MM.1S (cell line): ENCODE results near the gene CTXN3.

Experiments used
- DNase-seq: peaks from one replicate; pipeline ENCODE4 v3.0.0-alpha.2; 2015
- H2AFZ ChIP-seq: fragments of 300-600 bp; sonication (generic); 2 replicates; pipeline ENCODE4 v1.6.0; 2016; ENCODE audit warnings: antibody characterized with exemption, low read length
- H3F3A ChIP-seq: fragments of 300-600 bp; sonication (generic); 2 replicates; pipeline ENCODE4 v1.6.1; 2016; ENCODE audit warnings: mild to moderate bottlenecking, antibody characterized with exemption, low read length, moderate library complexity, mixed read lengths; ENCODE audit not compliant: insufficient read depth
- H3K27ac ChIP-seq: fragments of 300-600 bp; sonication (generic); 2 replicates; pipeline ENCODE4 v1.5.1; 2016; ENCODE audit warnings: mild to moderate bottlenecking, low read length
- H3K27me3 ChIP-seq: fragments of 300-600 bp; sonication (generic); replicated peaks from 2 replicates; pipeline ENCODE4 v1.6.0; 2016; ENCODE audit warnings: low read length; ENCODE audit not compliant: insufficient read depth
- H3K36me3 ChIP-seq: fragments of 300-600 bp; sonication (generic); replicated peaks from 2 replicates; pipeline ENCODE4 v1.6.1; 2016; ENCODE audit warnings: mild to moderate bottlenecking, low read length, mixed read lengths; ENCODE audit not compliant: insufficient read depth
- H3K4me1 ChIP-seq: fragments of 300-600 bp; sonication (generic); 2 replicates; pipeline ENCODE4 v1.6.1; 2016; ENCODE audit warnings: low read length, mixed read lengths
- H3K4me2 ChIP-seq: fragments of 300-600 bp; sonication (generic); 2 replicates; pipeline ENCODE4 v1.6.0; 2016; ENCODE audit warnings: low read depth, low read length
- H3K4me3 ChIP-seq: fragments of 300-600 bp; sonication (generic); 2 replicates; pipeline ENCODE4 v1.5.1; 2016; ENCODE audit warnings: low read length, mixed read lengths
- H3K79me2 ChIP-seq: fragments of 300-600 bp; sonication (generic); 2 replicates; pipeline ENCODE4 v1.6.1; 2016; ENCODE audit warnings: mixed run types, low read length, mixed read lengths
- H3K9ac ChIP-seq: fragments of 300-600 bp; sonication (generic); 2 replicates; pipeline ENCODE4 v1.6.1; 2016; ENCODE audit warnings: low read length, mixed read lengths
- H3K9me2 ChIP-seq: fragments of 300-600 bp; sonication (generic); replicated peaks from 2 replicates; pipeline ENCODE4 v1.6.1; 2016; ENCODE audit warnings: mild to moderate bottlenecking, low read length, mixed read lengths; ENCODE audit not compliant: insufficient read depth
- H3K9me3 ChIP-seq: fragments of 300-600 bp; sonication (generic); replicated peaks from 2 replicates; pipeline ENCODE4 v1.6.1; 2016; ENCODE audit warnings: mild to moderate bottlenecking, low read length, mixed read lengths; ENCODE audit not compliant: insufficient read depth
- H4K20me1 ChIP-seq: fragments of 300-600 bp; sonication (generic); 2 replicates; pipeline ENCODE4 v1.6.1; 2016; ENCODE audit warnings: mild to moderate bottlenecking, low read length, moderate library complexity, mixed read lengths; ENCODE audit not compliant: insufficient read depth
- EZH2 ChIP-seq: fragments of 300-600 bp; sonication (generic); optimal IDR thresholded peaks from 2 replicates; pipeline ENCODE3; 2017; ENCODE audit warnings: low read depth, mild to moderate bottlenecking, antibody characterized with exemption, low read length, mixed read lengths
- EZH2phosphoT487 ChIP-seq: fragments of 300-600 bp; sonication (generic); IDR thresholded peaks from 2 replicates; pipeline ENCODE4 v1.6.1; 2018; ENCODE audit warnings: antibody characterized with exemption, low read length
- TF ChIP-seq, protein P1 (sequence below): fragments of 300-600 bp; sonication (generic); IDR thresholded peaks from 2 replicates; pipeline ENCODE4 v1.5.1; 2016; ENCODE audit warnings: antibody characterized with exemption, low read length, mixed read lengths

CTXN3 gene

DNA sequence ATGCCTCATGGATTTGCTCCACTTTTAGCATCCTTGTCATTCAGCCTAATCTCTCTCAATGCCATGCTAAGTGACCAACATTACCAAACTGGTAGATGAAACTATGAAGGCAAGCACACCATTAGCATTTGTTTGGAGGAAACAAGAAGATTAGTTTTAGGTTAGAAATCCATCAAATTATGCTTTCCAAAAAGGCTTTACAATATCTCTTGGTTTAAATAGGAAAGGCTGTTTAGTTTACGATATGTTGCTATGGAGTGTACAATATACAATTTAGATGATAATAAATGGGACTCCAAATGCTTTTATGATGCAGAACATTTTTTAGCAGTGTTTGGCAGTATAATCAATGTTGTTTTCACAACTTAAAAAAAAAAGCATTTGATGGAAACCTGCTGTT is 47.8 kb upstream of the CTXN3 start:
- Histone ChIP-seq H3K9me2 (no peaks in the 10 kb centered on the region), H3F3A (no peaks in the 10 kb centered on the region), H3K79me2 (no peaks in the 10 kb centered on the region), H3K4me3 (no peak overlapping the region), H2AFZ (no peak overlapping the region), H4K20me1 (no peaks in the 10 kb centered on the region), H3K36me3 (no peaks in the 10 kb centered on the region), H3K4me2 (no peak overlapping the region), H3K4me1 (no peaks in the 10 kb centered on the region), H3K9ac (no peak overlapping the region), H3K9me3 (no peaks in the 10 kb centered on the region), H3K27me3 (no peaks in the 10 kb centered on the region), H3K27ac (no peak overlapping the region)
- DNase-seq: no peak
- TF ChIP-seq, protein P1, sequence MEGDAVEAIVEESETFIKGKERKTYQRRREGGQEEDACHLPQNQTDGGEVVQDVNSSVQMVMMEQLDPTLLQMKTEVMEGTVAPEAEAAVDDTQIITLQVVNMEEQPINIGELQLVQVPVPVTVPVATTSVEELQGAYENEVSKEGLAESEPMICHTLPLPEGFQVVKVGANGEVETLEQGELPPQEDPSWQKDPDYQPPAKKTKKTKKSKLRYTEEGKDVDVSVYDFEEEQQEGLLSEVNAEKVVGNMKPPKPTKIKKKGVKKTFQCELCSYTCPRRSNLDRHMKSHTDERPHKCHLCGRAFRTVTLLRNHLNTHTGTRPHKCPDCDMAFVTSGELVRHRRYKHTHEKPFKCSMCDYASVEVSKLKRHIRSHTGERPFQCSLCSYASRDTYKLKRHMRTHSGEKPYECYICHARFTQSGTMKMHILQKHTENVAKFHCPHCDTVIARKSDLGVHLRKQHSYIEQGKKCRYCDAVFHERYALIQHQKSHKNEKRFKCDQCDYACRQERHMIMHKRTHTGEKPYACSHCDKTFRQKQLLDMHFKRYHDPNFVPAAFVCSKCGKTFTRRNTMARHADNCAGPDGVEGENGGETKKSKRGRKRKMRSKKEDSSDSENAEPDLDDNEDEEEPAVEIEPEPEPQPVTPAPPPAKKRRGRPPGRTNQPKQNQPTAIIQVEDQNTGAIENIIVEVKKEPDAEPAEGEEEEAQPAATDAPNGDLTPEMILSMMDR: no peak
- TF ChIP-seq EZH2phosphoT487 (no peak), EZH2 (no peak)

DNA sequence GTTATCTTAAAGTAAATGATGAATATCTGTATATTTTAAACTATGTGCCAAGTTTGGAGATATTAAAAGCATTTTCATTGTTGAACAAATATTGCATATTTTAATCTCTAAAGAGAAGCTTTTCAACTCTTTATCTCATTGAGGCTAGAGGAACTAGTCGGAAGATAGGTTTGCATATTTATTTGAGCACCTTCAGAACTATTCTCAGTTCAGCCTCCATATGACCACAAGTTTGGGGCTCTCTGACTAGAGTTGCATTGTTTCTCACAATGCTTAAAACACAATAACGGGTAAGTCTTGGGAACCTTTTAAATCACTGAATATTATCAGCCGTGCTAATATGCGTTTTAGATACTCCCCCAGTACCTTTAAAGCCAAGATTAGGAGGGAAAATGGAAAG is 47.3 kb upstream of the CTXN3 start:
- Histone ChIP-seq H3K4me3 (no peak overlapping the region), H3K27me3 (no peaks in the 10 kb centered on the region), H2AFZ (no peak overlapping the region), H3K36me3 (no peaks in the 10 kb centered on the region), H3K9me3 (no peaks in the 10 kb centered on the region), H3K9ac (no peak overlapping the region), H3K27ac (no peak overlapping the region), H3F3A (no peaks in the 10 kb centered on the region), H4K20me1 (no peaks in the 10 kb centered on the region), H3K9me2 (no peaks in the 10 kb centered on the region), H3K4me1 (no peaks in the 10 kb centered on the region), H3K79me2 (no peaks in the 10 kb centered on the region), H3K4me2 (no peak overlapping the region)
- no peak for DNase-seq
- no peak for TF ChIP-seq EZH2phosphoT487
- TF ChIP-seq EZH2: no peak
- TF ChIP-seq, protein P1: no peak

DNA sequence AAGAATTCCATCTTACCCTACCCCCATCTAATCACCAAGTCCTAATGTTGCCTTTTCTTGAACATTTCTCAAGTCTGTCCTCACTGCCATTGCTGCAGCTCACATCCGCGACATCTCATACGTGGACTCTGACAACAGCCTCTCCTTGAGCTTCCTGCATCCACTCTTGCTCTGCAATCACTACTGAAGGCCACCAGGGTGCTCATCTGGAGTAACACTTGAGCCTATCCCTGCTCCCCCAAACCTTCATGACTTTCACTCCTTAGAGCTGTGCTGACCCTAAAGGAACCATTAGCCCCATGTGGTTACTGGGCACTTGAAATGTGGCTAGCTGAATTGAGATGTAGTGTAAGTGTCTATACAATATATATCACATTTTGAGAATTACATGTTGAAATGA is 46.4 kb upstream of the CTXN3 start:
- no peaks in the 10 kb centered on the region for H3K79me2 ChIP-seq
- no peaks in the 10 kb centered on the region for H4K20me1 ChIP-seq
- no peak overlapping the region for H3K4me2 ChIP-seq
- H3K9ac ChIP-seq: no peak overlapping the region
- H2AFZ ChIP-seq: no peak overlapping the region
- H3K9me3 ChIP-seq: no peaks in the 10 kb centered on the region
- TF ChIP-seq EZH2phosphoT487: no peak
- TF ChIP-seq EZH2: no peak
- TF ChIP-seq, protein P1: no peak
- no peak for DNase-seq
- no peaks in the 10 kb centered on the region for H3K36me3 ChIP-seq
- H3K4me3 ChIP-seq: no peak overlapping the region
- H3K27ac ChIP-seq: no peak overlapping the region
- no peaks in the 10 kb centered on the region for H3K9me2 ChIP-seq
- no peaks in the 10 kb centered on the region for H3F3A ChIP-seq
- H3K4me1 ChIP-seq: no peaks in the 10 kb centered on the region
- H3K27me3 ChIP-seq: no peaks in the 10 kb centered on the region
